HEK293 (cell line): ENCODE measurements around the gene PRRT2.
A peak's percentile ranks its signal among the peaks of the same experiment; 100 is the strongest.

Experiments used
- CTCF ChIA-PET: fragments of 350-600 bp; formaldehyde crosslinking; extraction: SDS; loops from one replicate; lab custom pipeline; 2021; ENCODE audit warnings: antibody characterized with exemption; lab: Yijun Ruan, JAX
- POLR2A ChIA-PET: fragments of 300-600 bp; formaldehyde crosslinking; extraction: SDS; loops from one replicate; lab custom pipeline; 2020; ENCODE audit warnings: antibody characterized with exemption, inconsistent platforms; lab: Yijun Ruan, JAX
- H3K27ac ChIP-seq: fragments of 200-500 bp; sonication (Bioruptor generic); 2 replicates; pipeline ENCODE4 v1.5.1; 2014; ENCODE audit warnings: low read depth, low read length, control low read depth, inconsistent platforms; ENCODE audit errors: extremely low read depth
- H3K36me3 ChIP-seq, 2 experiments: fragments of 200-500 bp in 1 of 2; sonication (Bioruptor generic) in 1 of 2; 1 replicate in 1 of 2; 2 replicates in 1 of 2; pipeline ENCODE4 v1.5.1; 2014 to 2017; ENCODE audit warnings: inconsistent platforms in 2 of 2, low read length in 2 of 2; ENCODE audit not compliant: control insufficient read depth in 2 of 2, insufficient read depth in 1 of 2
- H3K4me1 ChIP-seq: fragments of 200-500 bp; sonication (Bioruptor generic); 2 replicates; pipeline ENCODE4 v1.5.1; 2014; ENCODE audit warnings: mild to moderate bottlenecking, low read length, inconsistent platforms; ENCODE audit not compliant: control insufficient read depth, insufficient read depth
- H3K4me3 ChIP-seq: 2 replicates; pipeline ENCODE4 v1.5.1; 2011; ENCODE audit warnings: low read depth, mild to moderate bottlenecking, control low read depth, low read length, moderate library complexity
- H3K9me3 ChIP-seq: fragments of 200-500 bp; sonication (Bioruptor generic); 2 replicates; pipeline ENCODE4 v1.5.1; 2014; ENCODE audit warnings: low read depth, low read length, inconsistent platforms; ENCODE audit not compliant: control insufficient read depth, insufficient read depth
- GLIS2 ChIP-seq: fragments of 450-650 bp; formaldehyde crosslinking; IDR thresholded peaks from 2 replicates; pipeline ENCODE4 v1.5.1; 2016; ENCODE audit warnings: missing biosample characterization, missing genetic modification characterization
- IKZF3 ChIP-seq: fragments of 450-650 bp; IDR thresholded peaks from 2 replicates; pipeline ENCODE4 v1.5.0; 2018; ENCODE audit warnings: missing biosample characterization, mild to moderate bottlenecking, missing genetic modification characterization, moderate library complexity
- SETDB1 ChIP-seq: IDR thresholded peaks from one replicate; pipeline ENCODE4 v1.6.1; 2017; ENCODE audit warnings: mild to moderate bottlenecking, low read length, moderate library complexity, mixed read lengths; ENCODE audit not compliant: insufficient read length
- ZEB2 ChIP-seq: fragments of 450-650 bp; formaldehyde crosslinking; IDR thresholded peaks from 2 replicates; pipeline ENCODE4 v1.5.1; 2016; ENCODE audit warnings: missing biosample characterization, missing genetic modification characterization
- ZNF223 ChIP-seq: fragments of 450-650 bp; formaldehyde crosslinking; IDR thresholded peaks from 2 replicates; pipeline ENCODE4 v1.5.1; 2016; ENCODE audit warnings: missing biosample characterization, missing genetic modification characterization
- ZNF335 ChIP-seq: fragments of 450-650 bp; formaldehyde crosslinking; conservative IDR thresholded peaks from 2 replicates; pipeline ENCODE4 v1.5.1; 2016; ENCODE audit warnings: missing biosample characterization, missing genetic modification characterization
- ZNF629 ChIP-seq: fragments of 450-650 bp; formaldehyde crosslinking; IDR thresholded peaks from 2 replicates; pipeline ENCODE4 v1.5.1; 2017; ENCODE audit warnings: missing biosample characterization, missing genetic modification characterization
- ZNF670 ChIP-seq: fragments of 450-650 bp; formaldehyde crosslinking; IDR thresholded peaks from 2 replicates; pipeline ENCODE4 v1.5.1; 2016; ENCODE audit warnings: missing biosample characterization, missing genetic modification characterization, low read depth
- ZNF707 ChIP-seq: fragments of 450-650 bp; formaldehyde crosslinking; IDR thresholded peaks from 2 replicates; pipeline ENCODE4 v1.5.1; 2016; ENCODE audit warnings: missing biosample characterization, missing genetic modification characterization
- ZNF777 ChIP-seq: fragments of 450-650 bp; formaldehyde crosslinking; IDR thresholded peaks from 2 replicates; pipeline ENCODE4 v1.5.1; 2017; ENCODE audit warnings: missing biosample characterization, missing genetic modification characterization, borderline replicate concordance
- ZNF843 ChIP-seq: fragments of 450-650 bp; formaldehyde crosslinking; IDR thresholded peaks from 2 replicates; pipeline ENCODE4 v1.5.1; 2016; ENCODE audit warnings: missing biosample characterization, missing genetic modification characterization
- ZXDB ChIP-seq: fragments of 450-650 bp; formaldehyde crosslinking; IDR thresholded peaks from 2 replicates; pipeline ENCODE4 v1.5.1; 2016; ENCODE audit warnings: missing biosample characterization, missing genetic modification characterization
- TF ChIP-seq, protein P1 (sequence below): fragments of 450-650 bp; formaldehyde crosslinking; conservative IDR thresholded peaks from 2 replicates; pipeline ENCODE4 v1.5.1; 2016; ENCODE audit warnings: low read depth, missing biosample characterization, missing genetic modification characterization
- TF ChIP-seq, protein P2 (sequence below): fragments of 450-650 bp; formaldehyde crosslinking; IDR thresholded peaks from 2 replicates; pipeline ENCODE4 v1.5.1; 2017; ENCODE audit warnings: missing biosample characterization, missing genetic modification characterization
- TF ChIP-seq, protein P3 (sequence below): fragments of 450-650 bp; formaldehyde crosslinking; IDR thresholded peaks from 2 replicates; pipeline ENCODE4 v1.5.1; 2016; ENCODE audit warnings: missing biosample characterization, missing genetic modification characterization
- TF ChIP-seq, protein P4 (sequence below): fragments of 450-650 bp; formaldehyde crosslinking; IDR thresholded peaks from 2 replicates; pipeline ENCODE4 v1.5.1; 2016; ENCODE audit warnings: missing biosample characterization, missing genetic modification characterization
- TF ChIP-seq, protein P5 (sequence below): fragments of 450-650 bp; formaldehyde crosslinking; IDR thresholded peaks from 2 replicates; pipeline ENCODE4 v1.5.1; 2017; ENCODE audit warnings: missing biosample characterization, missing genetic modification characterization

Gene PRRT2

DNA sequence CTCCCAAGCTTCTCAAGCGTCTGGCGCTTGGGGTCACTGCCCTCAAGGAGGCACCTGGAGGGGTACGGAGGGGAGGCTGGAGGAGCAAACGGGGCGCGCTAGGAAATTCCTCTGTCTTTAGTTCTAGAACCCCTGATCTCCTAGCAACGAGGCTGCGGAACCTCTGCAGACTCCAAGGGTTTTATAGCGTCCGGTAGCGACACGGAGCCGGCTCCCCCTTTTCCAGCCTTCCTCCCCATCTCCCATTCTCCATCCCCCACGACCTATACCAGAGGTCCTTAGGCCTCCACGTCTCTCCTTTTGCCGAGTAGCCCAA, 51.6 kb downstream of the PRRT2 start:
- no peaks in the 10 kb centered on the region for H3K4me1 ChIP-seq
- ChIA-PET CTCF (interaction anchor here (0.6 to 2.0 kb wide), 4 partner anchors 9 to 77 kb away, joined by 3 to 7 read pairs (median 4); no protein-coding TSS in a partner anchor), POLR2A (interaction anchor here (1.0 to 1.9 kb wide), 5 partner anchors 9 to 98 kb away, joined by 3 to 7 read pairs (median 5); partner anchors contain the start of genes SEZ6L2 and TMEM219)
- TF ChIP-seq, protein P1, sequence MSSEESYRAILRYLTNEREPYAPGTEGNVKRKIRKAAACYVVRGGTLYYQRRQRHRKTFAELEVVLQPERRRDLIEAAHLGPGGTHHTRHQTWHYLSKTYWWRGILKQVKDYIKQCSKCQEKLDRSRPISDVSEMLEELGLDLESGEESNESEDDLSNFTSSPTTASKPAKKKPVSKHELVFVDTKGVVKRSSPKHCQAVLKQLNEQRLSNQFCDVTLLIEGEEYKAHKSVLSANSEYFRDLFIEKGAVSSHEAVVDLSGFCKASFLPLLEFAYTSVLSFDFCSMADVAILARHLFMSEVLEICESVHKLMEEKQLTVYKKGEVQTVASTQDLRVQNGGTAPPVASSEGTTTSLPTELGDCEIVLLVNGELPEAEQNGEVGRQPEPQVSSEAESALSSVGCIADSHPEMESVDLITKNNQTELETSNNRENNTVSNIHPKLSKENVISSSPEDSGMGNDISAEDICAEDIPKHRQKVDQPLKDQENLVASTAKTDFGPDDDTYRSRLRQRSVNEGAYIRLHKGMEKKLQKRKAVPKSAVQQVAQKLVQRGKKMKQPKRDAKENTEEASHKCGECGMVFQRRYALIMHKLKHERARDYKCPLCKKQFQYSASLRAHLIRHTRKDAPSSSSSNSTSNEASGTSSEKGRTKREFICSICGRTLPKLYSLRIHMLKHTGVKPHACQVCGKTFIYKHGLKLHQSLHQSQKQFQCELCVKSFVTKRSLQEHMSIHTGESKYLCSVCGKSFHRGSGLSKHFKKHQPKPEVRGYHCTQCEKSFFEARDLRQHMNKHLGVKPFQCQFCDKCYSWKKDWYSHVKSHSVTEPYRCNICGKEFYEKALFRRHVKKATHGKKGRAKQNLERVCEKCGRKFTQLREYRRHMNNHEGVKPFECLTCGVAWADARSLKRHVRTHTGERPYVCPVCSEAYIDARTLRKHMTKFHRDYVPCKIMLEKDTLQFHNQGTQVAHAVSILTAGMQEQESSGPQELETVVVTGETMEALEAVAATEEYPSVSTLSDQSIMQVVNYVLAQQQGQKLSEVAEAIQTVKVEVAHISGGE (tag by site-specific recombination): 0 out of 2 replicates have a peak, but pooled peaks have one; percentile 3
- no peak for TF ChIP-seq ZNF670 (tag by site-specific recombination)
- no peak for TF ChIP-seq ZNF707
- TF ChIP-seq ZNF777: peak; percentile 42; the same call in 1 of the 2 replicates
- peak; percentile 27 for TF ChIP-seq SETDB1
- no peak for TF ChIP-seq ZNF223 (tag by site-specific recombination)
- TF ChIP-seq, protein P2, sequence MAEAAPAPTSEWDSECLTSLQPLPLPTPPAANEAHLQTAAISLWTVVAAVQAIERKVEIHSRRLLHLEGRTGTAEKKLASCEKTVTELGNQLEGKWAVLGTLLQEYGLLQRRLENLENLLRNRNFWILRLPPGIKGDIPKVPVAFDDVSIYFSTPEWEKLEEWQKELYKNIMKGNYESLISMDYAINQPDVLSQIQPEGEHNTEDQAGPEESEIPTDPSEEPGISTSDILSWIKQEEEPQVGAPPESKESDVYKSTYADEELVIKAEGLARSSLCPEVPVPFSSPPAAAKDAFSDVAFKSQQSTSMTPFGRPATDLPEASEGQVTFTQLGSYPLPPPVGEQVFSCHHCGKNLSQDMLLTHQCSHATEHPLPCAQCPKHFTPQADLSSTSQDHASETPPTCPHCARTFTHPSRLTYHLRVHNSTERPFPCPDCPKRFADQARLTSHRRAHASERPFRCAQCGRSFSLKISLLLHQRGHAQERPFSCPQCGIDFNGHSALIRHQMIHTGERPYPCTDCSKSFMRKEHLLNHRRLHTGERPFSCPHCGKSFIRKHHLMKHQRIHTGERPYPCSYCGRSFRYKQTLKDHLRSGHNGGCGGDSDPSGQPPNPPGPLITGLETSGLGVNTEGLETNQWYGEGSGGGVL (tag by site-specific recombination): peak; percentile 64; the same call in 1 of the 2 replicates
- TF ChIP-seq GLIS2: peak; percentile 14; the same call in 1 of the 2 replicates
- 0 out of 2 replicates have a peak, but pooled peaks have one; percentile 11 for TF ChIP-seq ZNF335
- 0 out of 2 replicates have a peak, but pooled peaks have one; percentile 21 for TF ChIP-seq ZNF843 (tag by site-specific recombination)
- TF ChIP-seq ZNF629 (tag by site-specific recombination): 0 out of 2 replicates have a peak, but pooled peaks have one; percentile 51
- TF ChIP-seq ZXDB (tag by site-specific recombination): 0 out of 2 replicates have a peak, but pooled peaks have one; percentile 64
- peak; percentile 14; the same call in 1 of the 2 replicates for TF ChIP-seq ZEB2 (tag by site-specific recombination)
- TF ChIP-seq, protein P3, sequence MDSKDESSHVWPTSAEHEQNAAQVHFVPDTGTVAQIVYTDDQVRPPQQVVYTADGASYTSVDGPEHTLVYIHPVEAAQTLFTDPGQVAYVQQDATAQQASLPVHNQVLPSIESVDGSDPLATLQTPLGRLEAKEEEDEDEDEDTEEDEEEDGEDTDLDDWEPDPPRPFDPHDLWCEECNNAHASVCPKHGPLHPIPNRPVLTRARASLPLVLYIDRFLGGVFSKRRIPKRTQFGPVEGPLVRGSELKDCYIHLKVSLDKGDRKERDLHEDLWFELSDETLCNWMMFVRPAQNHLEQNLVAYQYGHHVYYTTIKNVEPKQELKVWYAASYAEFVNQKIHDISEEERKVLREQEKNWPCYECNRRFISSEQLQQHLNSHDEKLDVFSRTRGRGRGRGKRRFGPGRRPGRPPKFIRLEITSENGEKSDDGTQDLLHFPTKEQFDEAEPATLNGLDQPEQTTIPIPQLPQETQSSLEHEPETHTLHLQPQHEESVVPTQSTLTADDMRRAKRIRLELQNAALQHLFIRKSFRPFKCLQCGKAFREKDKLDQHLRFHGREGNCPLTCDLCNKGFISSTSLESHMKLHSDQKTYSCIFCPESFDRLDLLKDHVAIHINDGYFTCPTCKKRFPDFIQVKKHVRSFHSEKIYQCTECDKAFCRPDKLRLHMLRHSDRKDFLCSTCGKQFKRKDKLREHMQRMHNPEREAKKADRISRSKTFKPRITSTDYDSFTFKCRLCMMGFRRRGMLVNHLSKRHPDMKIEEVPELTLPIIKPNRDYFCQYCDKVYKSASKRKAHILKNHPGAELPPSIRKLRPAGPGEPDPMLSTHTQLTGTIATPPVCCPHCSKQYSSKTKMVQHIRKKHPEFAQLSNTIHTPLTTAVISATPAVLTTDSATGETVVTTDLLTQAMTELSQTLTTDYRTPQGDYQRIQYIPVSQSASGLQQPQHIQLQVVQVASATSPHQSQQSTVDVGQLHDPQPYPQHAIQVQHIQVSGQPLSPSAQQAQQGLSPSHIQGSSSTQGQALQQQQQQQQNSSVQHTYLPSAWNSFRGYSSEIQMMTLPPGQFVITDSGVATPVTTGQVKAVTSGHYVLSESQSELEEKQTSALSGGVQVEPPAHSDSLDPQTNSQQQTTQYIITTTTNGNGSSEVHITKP (tag by site-specific recombination): no peak
- peak; percentile 30; the same call in 1 of the 2 replicates for TF ChIP-seq IKZF3
- TF ChIP-seq, protein P4, sequence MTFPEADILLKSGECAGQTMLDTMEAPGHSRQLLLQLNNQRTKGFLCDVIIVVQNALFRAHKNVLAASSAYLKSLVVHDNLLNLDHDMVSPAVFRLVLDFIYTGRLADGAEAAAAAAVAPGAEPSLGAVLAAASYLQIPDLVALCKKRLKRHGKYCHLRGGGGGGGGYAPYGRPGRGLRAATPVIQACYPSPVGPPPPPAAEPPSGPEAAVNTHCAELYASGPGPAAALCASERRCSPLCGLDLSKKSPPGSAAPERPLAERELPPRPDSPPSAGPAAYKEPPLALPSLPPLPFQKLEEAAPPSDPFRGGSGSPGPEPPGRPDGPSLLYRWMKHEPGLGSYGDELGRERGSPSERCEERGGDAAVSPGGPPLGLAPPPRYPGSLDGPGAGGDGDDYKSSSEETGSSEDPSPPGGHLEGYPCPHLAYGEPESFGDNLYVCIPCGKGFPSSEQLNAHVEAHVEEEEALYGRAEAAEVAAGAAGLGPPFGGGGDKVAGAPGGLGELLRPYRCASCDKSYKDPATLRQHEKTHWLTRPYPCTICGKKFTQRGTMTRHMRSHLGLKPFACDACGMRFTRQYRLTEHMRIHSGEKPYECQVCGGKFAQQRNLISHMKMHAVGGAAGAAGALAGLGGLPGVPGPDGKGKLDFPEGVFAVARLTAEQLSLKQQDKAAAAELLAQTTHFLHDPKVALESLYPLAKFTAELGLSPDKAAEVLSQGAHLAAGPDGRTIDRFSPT (tag by site-specific recombination): peak; percentile 52; the same call in 1 of the 2 replicates
- TF ChIP-seq, protein P5, sequence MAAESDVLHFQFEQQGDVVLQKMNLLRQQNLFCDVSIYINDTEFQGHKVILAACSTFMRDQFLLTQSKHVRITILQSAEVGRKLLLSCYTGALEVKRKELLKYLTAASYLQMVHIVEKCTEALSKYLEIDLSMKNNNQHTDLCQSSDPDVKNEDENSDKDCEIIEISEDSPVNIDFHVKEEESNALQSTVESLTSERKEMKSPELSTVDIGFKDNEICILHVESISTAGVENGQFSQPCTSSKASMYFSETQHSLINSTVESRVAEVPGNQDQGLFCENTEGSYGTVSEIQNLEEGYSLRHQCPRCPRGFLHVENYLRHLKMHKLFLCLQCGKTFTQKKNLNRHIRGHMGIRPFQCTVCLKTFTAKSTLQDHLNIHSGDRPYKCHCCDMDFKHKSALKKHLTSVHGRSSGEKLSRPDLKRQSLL (tag by site-specific recombination): peak; percentile 98; the same call in 1 of the 2 replicates
- H3K27ac ChIP-seq: peak overlapping the region; percentile 93
- H3K4me3 ChIP-seq: peak overlapping the region; percentile 12; the same call in 1 of the 2 replicates
- no peaks in the 10 kb centered on the region for H3K9me3 ChIP-seq
- H3K36me3 ChIP-seq: peaks cover 4 to 29% of the 10 kb centered on the region in 2 experiments; a peak in 2 of 3 replicates
